SK-N-SH (cell line): ENCODE data around the gene MTCH1. TPM values are rescaled to one million over a fixed set of nuclear protein-coding genes. Genes with fewer than 3 reads are reported as not detected.

Source experiments
- CTCF ChIA-PET: fragments of 300-600, 350-600 bp; formaldehyde crosslinking; extraction: SDS; loops from one replicate; lab custom pipeline; 2021; lab: Yijun Ruan, JAX
- POLR2A ChIA-PET: fragments of 350-600 bp; sonication (Branson Sonifier 250); formaldehyde crosslinking; extraction: SDS; loops from one replicate; lab custom pipeline; 2020; ENCODE audit warnings: antibody characterized with exemption, inconsistent platforms; lab: Yijun Ruan, JAX
- DNase-seq: peaks from one replicate; pipeline ENCODE4 v3.0.0; 2012
- H2AFZ ChIP-seq: fragments of 200-600 bp; sonication (generic); 2 replicates; pipeline ENCODE4 v1.8.1; 2016; ENCODE audit warnings: antibody characterized with exemption, mild to moderate bottlenecking, low read depth
- H3F3A ChIP-seq: fragments of 200-600 bp; sonication (generic); replicated peaks from 2 replicates; pipeline ENCODE3; 2016; ENCODE audit warnings: antibody characterized with exemption, mild to moderate bottlenecking; ENCODE audit not compliant: insufficient read depth
- H3K27ac ChIP-seq, 2 experiments: fragments of 200-500 bp in 1 of 2; fragments of 200-600 bp in 1 of 2; sonication (Bioruptor generic) in 1 of 2; sonication (generic), shearing (Covaris generic) in 1 of 2; 2 replicates each; pipeline versions ENCODE4 v1.5.1 to v1.6.1; 2014 to 2016; ENCODE audit warnings: low read depth in 2 of 2, inconsistent platforms in 1 of 2, low read length in 1 of 2, mild to moderate bottlenecking in 1 of 2, mixed read lengths in 1 of 2
- H3K27me3 ChIP-seq: fragments of 200-600 bp; sonication (generic), shearing (Covaris generic); 2 replicates; pipeline ENCODE4 v1.6.1; 2016; ENCODE audit warnings: mixed run types; ENCODE audit not compliant: insufficient read depth
- H3K36me3 ChIP-seq, 2 experiments: fragments of 200-500 bp in 1 of 2; fragments of 200-600 bp in 1 of 2; sonication (Bioruptor generic) in 1 of 2; sonication (generic) in 1 of 2; replicated peaks in 1 of 2; 2 replicates each; pipeline versions ENCODE3 to v1.5.1; 2014 to 2016; ENCODE audit warnings: low read length in 1 of 2, mild to moderate bottlenecking in 1 of 2; ENCODE audit not compliant: insufficient read depth in 2 of 2, control insufficient read depth in 1 of 2
- H3K4me1 ChIP-seq, 2 experiments: fragments of 200-500 bp in 1 of 2; fragments of 200-600 bp in 1 of 2; sonication (Bioruptor generic) in 1 of 2; sonication (generic), shearing (Covaris generic) in 1 of 2; 2 replicates each; pipeline versions ENCODE4 v1.5.1 to v1.6.1; 2014 to 2016; ENCODE audit warnings: low read depth in 1 of 2, low read length in 1 of 2, mixed run types in 1 of 2; ENCODE audit not compliant: insufficient read depth in 2 of 2, control insufficient read depth in 1 of 2
- H3K4me2 ChIP-seq: fragments of 200-600 bp; sonication (generic), shearing (Covaris generic); 2 replicates; pipeline ENCODE4 v1.6.1; 2017; ENCODE audit warnings: mixed run types
- H3K4me3 ChIP-seq, 2 experiments: fragments of 200-500 bp in 1 of 2; fragments of 200-600 bp in 1 of 2; sonication (Bioruptor generic) in 1 of 2; sonication (generic), shearing (Covaris generic) in 1 of 2; 2 replicates each; pipeline versions ENCODE4 v1.5.1 to v1.8.1; 2014 to 2016; ENCODE audit warnings: low read depth in 2 of 2, inconsistent platforms in 1 of 2, low read length in 1 of 2, mild to moderate bottlenecking in 1 of 2, mixed read lengths in 1 of 2, moderate library complexity in 1 of 2
- H3K79me2 ChIP-seq: fragments of 200-600 bp; sonication (generic); 2 replicates; pipeline ENCODE4 v1.8.1; 2017; ENCODE audit warnings: mild to moderate bottlenecking; ENCODE audit not compliant: insufficient read depth
- H3K9ac ChIP-seq: fragments of 200-600 bp; sonication (generic); 2 replicates; pipeline ENCODE4 v1.6.1; 2017; ENCODE audit warnings: mixed run types
- H3K9me2 ChIP-seq: fragments of 200-600 bp; sonication (generic); 2 replicates; pipeline ENCODE4 v1.6.1; 2017; ENCODE audit warnings: mixed run types
- H3K9me3 ChIP-seq: fragments of 200-600 bp; sonication (generic); 2 replicates; pipeline ENCODE4 v1.6.1; 2017; ENCODE audit warnings: mixed run types, mild to moderate bottlenecking, moderate library complexity
- H4K20me1 ChIP-seq: fragments of 200-600 bp; sonication (generic); 2 replicates; pipeline ENCODE4 v1.6.1; 2017; ENCODE audit warnings: mild to moderate bottlenecking, mixed run types; ENCODE audit not compliant: insufficient read depth
- CTCF ChIP-seq: fragments of 200-600 bp; sonication (generic); IDR thresholded peaks from 2 replicates; pipeline ENCODE4 v1.6.1; 2017; ENCODE audit warnings: antibody characterized with exemption, mild to moderate bottlenecking, moderate library complexity
- ELF1 ChIP-seq: IDR thresholded peaks from 2 replicates; pipeline ENCODE4 v1.4.0; 2012
- EP300 ChIP-seq, 2 experiments: IDR thresholded peaks; 2 replicates each; pipeline versions ENCODE4 v1.4.0 to v1.6.1; 2012; ENCODE audit warnings: borderline replicate concordance in 1 of 2, low read depth in 1 of 2, low read length in 1 of 2
- EZH2phosphoT487 ChIP-seq: fragments of 200-600 bp; sonication (generic); IDR thresholded peaks from 2 replicates; pipeline ENCODE4 v1.6.1; 2017; ENCODE audit warnings: low read depth, mixed run types, mild to moderate bottlenecking, antibody characterized with exemption, moderate library complexity, borderline replicate concordance
- FOSL2 ChIP-seq: IDR thresholded peaks from 2 replicates; pipeline ENCODE4 v1.4.0; 2012; ENCODE audit warnings: low read depth, mild to moderate bottlenecking, moderate library complexity, borderline replicate concordance
- FOXJ3 ChIP-seq: sonication (generic); formaldehyde crosslinking; IDR thresholded peaks from 2 replicates; pipeline ENCODE4 v1.5.1; 2020; ENCODE audit warnings: mild to moderate bottlenecking, missing genetic modification reagents
- FOXM1 ChIP-seq: IDR thresholded peaks from 2 replicates; pipeline ENCODE4 v1.4.0; 2012; ENCODE audit warnings: low read depth, mild to moderate bottlenecking
- GABPA ChIP-seq: IDR thresholded peaks from 2 replicates; pipeline ENCODE4 v1.4.0; 2012; ENCODE audit warnings: low read depth, mild to moderate bottlenecking
- IRF3 ChIP-seq: fragments of 150-350 bp; IDR thresholded peaks from 2 replicates; pipeline ENCODE4 v1.6.1; 2016; ENCODE audit warnings: mild to moderate bottlenecking, low read depth, low read length
- MEF2A ChIP-seq: IDR thresholded peaks from 2 replicates; pipeline ENCODE4 v1.4.0; 2012; ENCODE audit warnings: low read depth, borderline replicate concordance
- MXI1 ChIP-seq: IDR thresholded peaks from 2 replicates; pipeline ENCODE4 v1.6.1; 2012; ENCODE audit warnings: mild to moderate bottlenecking, low read depth, low read length, improper control_type of control experiment
- NFIC ChIP-seq: IDR thresholded peaks from 2 replicates; pipeline ENCODE4 v1.4.0; 2012; ENCODE audit warnings: borderline replicate concordance
- NRF1 ChIP-seq: IDR thresholded peaks from 2 replicates; pipeline ENCODE4 v1.6.1; 2012; ENCODE audit warnings: low read depth, mild to moderate bottlenecking, low read length
- RAD21 ChIP-seq: IDR thresholded peaks from 2 replicates; pipeline ENCODE4 v1.6.1; 2012; ENCODE audit warnings: mild to moderate bottlenecking, low read length
- REST ChIP-seq: IDR thresholded peaks from 2 replicates; pipeline ENCODE4 v1.6.1; 2012; ENCODE audit warnings: mild to moderate bottlenecking, low read depth, low read length, moderate library complexity
- RFX5 ChIP-seq: IDR thresholded peaks from 2 replicates; pipeline ENCODE4 v1.6.1; 2012; ENCODE audit warnings: mild to moderate bottlenecking, improper control_type of control experiment, low read length
- RXRA ChIP-seq: IDR thresholded peaks from 2 replicates; pipeline ENCODE4 v1.4.0; 2012; ENCODE audit warnings: low read depth, mild to moderate bottlenecking, borderline replicate concordance
- TAF1 ChIP-seq: IDR thresholded peaks from 2 replicates; pipeline ENCODE4 v1.6.1; 2012; ENCODE audit warnings: low read depth, mild to moderate bottlenecking, low read length, moderate library complexity, borderline replicate concordance
- TCF12 ChIP-seq: IDR thresholded peaks from 2 replicates; pipeline ENCODE4 v1.4.0; 2012
- USF1 ChIP-seq: IDR thresholded peaks from 2 replicates; pipeline ENCODE4 v1.4.0; 2012; ENCODE audit warnings: low read depth, borderline replicate concordance
- YY1 ChIP-seq: IDR thresholded peaks from 2 replicates; pipeline ENCODE4 v1.4.0; 2012; ENCODE audit warnings: low read depth, mild to moderate bottlenecking
- WGBS: methylation state at CpG from one replicate; pipeline ENCODE4 v1.1.6; 2017; ENCODE audit warnings: low lambda C conversion rate; 5-methylcytosine and 5-hydroxymethylcytosine counted together
- polyA plus RNA-seq, 3 experiments: library from polyadenylated mRNA; depleted of rRNA; stranded (reverse); fragments of >200 nt; gene quantifications; 2 replicates each; pipeline ENCODE4 v1.2.3, GENCODE V29; 2012

Gene MTCH1
- polyA plus RNA-seq, 1 of the 3 experiments (the other 2 are of a cell fraction), result 151 TPM

GRCh38 chr6:37016995-37017394, 31.0 kb upstream of the MTCH1 start (continued):
- no peak for TF ChIP-seq REST
- TF ChIP-seq, all 33 proteins: peak for 0

GRCh38 chr6:37015532-37015931, 29.5 kb upstream of the MTCH1 start:
- WGBS, result 87% methylated on average over 4 of the region's 9 CpGs
- peaks cover 0 to 19% of the 10 kb centered on the region in 2 experiments; a peak in 1 of 4 replicates for H3K4me1 ChIP-seq
- H4K20me1 ChIP-seq, result no peaks in the 10 kb centered on the region
- no peak overlapping the region for H3K4me2 ChIP-seq
- no peaks in the 10 kb centered on the region for H3K27me3 ChIP-seq
- H3K36me3 ChIP-seq, result no peaks in the 10 kb centered on the region
- ChIA-PET CTCF (interaction anchor here (0.7 to 17.9 kb wide), 7 partner anchors 14 to 256 kb away, joined by 3 to 431 read pairs (median 4); partner anchors contain the start of gene C6orf89), POLR2A (no interaction called here)
- TF ChIP-seq FOXM1 (no peak), TCF12 (no peak), CTCF (no peak), EP300 (IDR thresholded peaks at IDR 0.05; ENCODE audit: borderline replicate concordance in 1 of 2, low read depth in 1 of 2, low read length in 1 of 2) (no peak), ELF1 (no peak), MXI1 (no peak), NRF1 (no peak), FOSL2 (no peak), RXRA (no peak)
- no peak overlapping the region for H3K9ac ChIP-seq
- no peak overlapping the region for H3K4me3 ChIP-seq
- no peaks in the 10 kb centered on the region for H3K79me2 ChIP-seq
- DNase-seq, result no peak
- no peaks in the 10 kb centered on the region for H3K9me2 ChIP-seq
- no peak overlapping the region for H3K27ac ChIP-seq
- H3K9me3 ChIP-seq, result no peaks in the 10 kb centered on the region
- no peaks in the 10 kb centered on the region for H3F3A ChIP-seq
- H2AFZ ChIP-seq, result no peak overlapping the region

- no peak overlapping the region for H3K4me3 ChIP-seq
- DNase-seq, result no peak
- POLR2A ChIA-PET, result no interaction called here
- H3K36me3 ChIP-seq, result no peaks in the 10 kb centered on the region
- no peak overlapping the region for H3K9ac ChIP-seq
- no peak overlapping the region for H3K27ac ChIP-seq
- H2AFZ ChIP-seq, result no peak overlapping the region
- H4K20me1 ChIP-seq, result no peaks in the 10 kb centered on the region
- H3K9me2 ChIP-seq, result no peaks in the 10 kb centered on the region
- CTCF ChIA-PET, result interaction anchor here (1.1 to 17.9 kb wide), 5 partner anchors 129 to 255 kb away, joined by 4 to 431 read pairs (median 74); partner anchors contain the start of gene C6orf89
- no peaks in the 10 kb centered on the region for H3F3A ChIP-seq
- H3K27me3 ChIP-seq, result no peaks in the 10 kb centered on the region
- 81% methylated on average over 12 of the region's 12 CpGs for WGBS
- no peaks in the 10 kb centered on the region for H3K79me2 ChIP-seq
- H3K4me2 ChIP-seq, result no peak overlapping the region
- H3K9me3 ChIP-seq, result no peaks in the 10 kb centered on the region
- H3K4me1 ChIP-seq, result peaks cover 0 to 19% of the 10 kb centered on the region in 2 experiments; a peak in 1 of 4 replicates
- TF ChIP-seq NFIC, result no peak
- TF ChIP-seq TCF12, result no peak
- no peak for TF ChIP-seq FOSL2
- no peak for TF ChIP-seq RFX5
- no peak for TF ChIP-seq GABPA
- no peak for TF ChIP-seq MEF2A
- no peak for TF ChIP-seq RAD21
- TF ChIP-seq FOXJ3 (CRISPR knock-in tag), result no peak
- TF ChIP-seq IRF3, result no peak
- TF ChIP-seq TAF1, result no peak
- no peak for TF ChIP-seq EZH2phosphoT487
- TF ChIP-seq USF1, result no peak
- TF ChIP-seq YY1, result no peak
These were observed 28.7 kb upstream of the MTCH1 start for GRCh38 chr6:37014667-37015066.
